ENCODE data around the gene MPRIP.

GRCh38 chr17:17177176-17177575 is 134.9 kb downstream of the MPRIP start:
- TF ChIP-seq CTCF (IDR thresholded peaks at IDR 0.05), result no peak
- no peak for TF ChIP-seq POLR2A (IDR thresholded peaks at IDR 0.05)

Measured in esophagus squamous epithelium (tissue), 4 donors.